Neural crest cell (in vitro differentiated cells): ENCODE data around the gene SIGMAR1. TPM values are rescaled to one million over a fixed set of nuclear protein-coding genes. Genes with fewer than 3 reads are reported as not detected.
A peak's percentile ranks its signal among the peaks of the same experiment; 100 is the strongest.

Source experiments
- DNase-seq: peaks from one replicate; pipeline ENCODE4 v3.0.0; 2021; ENCODE audit warnings: low read depth, mixed read lengths, low spot score
- H3K27ac Mint-ChIP-seq: one replicate; pipeline ENCODE4 v1.8.0; 2021; ENCODE audit warnings: mild to moderate bottlenecking, mixed read lengths; ENCODE audit not compliant: unreplicated experiment
- H3K27me3 Mint-ChIP-seq: 2 replicates; pipeline ENCODE4 v1.8.0; 2021; ENCODE audit warnings: low read depth, mild to moderate bottlenecking, mixed read lengths
- H3K36me3 Mint-ChIP-seq: 2 replicates; pipeline ENCODE4 v1.8.0; 2021; ENCODE audit warnings: low read depth, mild to moderate bottlenecking, mixed read lengths
- H3K4me1 Mint-ChIP-seq: 2 replicates; pipeline ENCODE4 v1.8.0; 2021; ENCODE audit warnings: mixed read lengths
- H3K4me3 Mint-ChIP-seq: one replicate; pipeline ENCODE4 v1.8.0; 2021; ENCODE audit warnings: mild to moderate bottlenecking, mixed read lengths
- H3K9me3 Mint-ChIP-seq: 2 replicates; pipeline ENCODE4 v1.8.0; 2021; ENCODE audit warnings: mixed read lengths
- total RNA-seq: library from RNA; stranded (reverse); gene quantifications from 2 replicates; pipeline ENCODE4 v1.2.1, GENCODE V29; 2021
- TF ChIP-seq, protein P1 (sequence below): fragments of 200-600 bp; sonication (generic); conservative IDR thresholded peaks from 2 replicates; pipeline ENCODE4 v1.5.0; 2021; ENCODE audit warnings: antibody characterized with exemption, mild to moderate bottlenecking

Gene SIGMAR1
- total RNA-seq, 1 donor from 2014 or later: 107 TPM

DNA sequence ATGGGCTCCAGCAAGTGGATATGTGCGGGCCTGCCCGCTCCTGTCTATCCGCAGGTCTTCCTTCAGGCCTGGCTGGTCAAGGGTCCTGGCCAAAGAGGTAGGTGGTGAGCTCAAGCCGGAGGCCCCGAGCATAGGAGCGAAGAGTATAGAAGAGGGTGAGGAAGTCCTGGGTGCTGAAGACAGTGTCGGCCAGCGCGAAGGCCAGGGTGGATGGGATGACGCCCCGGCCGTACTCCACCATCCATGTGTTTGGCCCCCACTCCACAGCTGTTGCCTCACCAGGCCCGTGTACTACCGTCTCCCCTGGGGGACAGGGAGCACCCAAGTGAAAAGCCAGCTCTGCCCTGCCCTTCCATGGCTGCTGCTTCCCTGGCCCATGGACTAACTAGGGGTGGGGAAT, 2.0 kb downstream of the SIGMAR1 start:
- H3K4me1 Mint-ChIP-seq: peaks cover 35% of the 10 kb centered on the region
- peak overlapping the region; percentile 73 for H3K4me3 Mint-ChIP-seq
- no peaks in the 10 kb centered on the region for H3K9me3 Mint-ChIP-seq
- DNase-seq: no peak
- H3K36me3 Mint-ChIP-seq: peaks cover 5% of the 10 kb centered on the region
- H3K27me3 Mint-ChIP-seq: peaks cover 25% of the 10 kb centered on the region
- H3K27ac Mint-ChIP-seq: no peak overlapping the region
- TF ChIP-seq, protein P1, sequence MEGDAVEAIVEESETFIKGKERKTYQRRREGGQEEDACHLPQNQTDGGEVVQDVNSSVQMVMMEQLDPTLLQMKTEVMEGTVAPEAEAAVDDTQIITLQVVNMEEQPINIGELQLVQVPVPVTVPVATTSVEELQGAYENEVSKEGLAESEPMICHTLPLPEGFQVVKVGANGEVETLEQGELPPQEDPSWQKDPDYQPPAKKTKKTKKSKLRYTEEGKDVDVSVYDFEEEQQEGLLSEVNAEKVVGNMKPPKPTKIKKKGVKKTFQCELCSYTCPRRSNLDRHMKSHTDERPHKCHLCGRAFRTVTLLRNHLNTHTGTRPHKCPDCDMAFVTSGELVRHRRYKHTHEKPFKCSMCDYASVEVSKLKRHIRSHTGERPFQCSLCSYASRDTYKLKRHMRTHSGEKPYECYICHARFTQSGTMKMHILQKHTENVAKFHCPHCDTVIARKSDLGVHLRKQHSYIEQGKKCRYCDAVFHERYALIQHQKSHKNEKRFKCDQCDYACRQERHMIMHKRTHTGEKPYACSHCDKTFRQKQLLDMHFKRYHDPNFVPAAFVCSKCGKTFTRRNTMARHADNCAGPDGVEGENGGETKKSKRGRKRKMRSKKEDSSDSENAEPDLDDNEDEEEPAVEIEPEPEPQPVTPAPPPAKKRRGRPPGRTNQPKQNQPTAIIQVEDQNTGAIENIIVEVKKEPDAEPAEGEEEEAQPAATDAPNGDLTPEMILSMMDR: no peak

DNA sequence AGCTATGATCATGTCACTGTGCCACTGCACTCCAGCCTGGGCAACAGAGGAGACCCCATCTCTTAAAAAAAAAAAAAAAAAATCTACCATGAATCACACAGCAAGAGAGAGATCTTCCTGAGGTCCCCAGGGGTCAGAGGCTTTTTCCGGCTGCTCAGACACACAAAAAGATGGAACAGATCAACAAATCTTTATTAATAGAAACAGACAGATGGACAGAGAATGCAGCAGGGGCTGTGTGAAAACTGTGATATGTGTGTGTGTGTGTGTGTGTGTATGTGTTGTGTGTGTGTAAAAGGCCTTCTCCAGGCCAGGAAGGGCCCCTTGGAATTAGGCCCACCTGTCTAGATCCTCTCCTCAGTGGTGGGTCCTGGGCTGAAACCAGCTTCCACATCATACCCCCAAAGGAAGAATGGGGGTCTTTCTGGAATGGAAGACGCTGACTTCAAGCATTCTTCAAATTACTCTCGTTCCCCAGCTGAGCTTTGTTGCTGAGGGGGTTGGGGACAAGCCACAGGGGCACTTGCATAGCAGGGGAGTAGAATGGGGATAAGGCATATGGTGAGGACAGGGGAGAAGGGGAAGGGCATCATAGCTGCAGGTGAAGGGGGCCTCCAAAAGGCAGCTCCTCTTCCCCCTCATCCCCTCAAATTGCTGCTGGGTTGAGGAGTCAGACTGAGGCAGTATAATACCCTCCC, 2.9 kb downstream of the SIGMAR1 start:
- Mint-ChIP-seq H3K9me3 (no peaks in the 10 kb centered on the region), H3K27ac (no peak overlapping the region), H3K36me3 (peaks cover 5% of the 10 kb centered on the region), H3K4me3 (peak overlapping the region; percentile 69), H3K27me3 (peaks cover 33% of the 10 kb centered on the region), H3K4me1 (peaks cover 35% of the 10 kb centered on the region)
- TF ChIP-seq, protein P1: no peak
- DNase-seq: no peak

DNA sequence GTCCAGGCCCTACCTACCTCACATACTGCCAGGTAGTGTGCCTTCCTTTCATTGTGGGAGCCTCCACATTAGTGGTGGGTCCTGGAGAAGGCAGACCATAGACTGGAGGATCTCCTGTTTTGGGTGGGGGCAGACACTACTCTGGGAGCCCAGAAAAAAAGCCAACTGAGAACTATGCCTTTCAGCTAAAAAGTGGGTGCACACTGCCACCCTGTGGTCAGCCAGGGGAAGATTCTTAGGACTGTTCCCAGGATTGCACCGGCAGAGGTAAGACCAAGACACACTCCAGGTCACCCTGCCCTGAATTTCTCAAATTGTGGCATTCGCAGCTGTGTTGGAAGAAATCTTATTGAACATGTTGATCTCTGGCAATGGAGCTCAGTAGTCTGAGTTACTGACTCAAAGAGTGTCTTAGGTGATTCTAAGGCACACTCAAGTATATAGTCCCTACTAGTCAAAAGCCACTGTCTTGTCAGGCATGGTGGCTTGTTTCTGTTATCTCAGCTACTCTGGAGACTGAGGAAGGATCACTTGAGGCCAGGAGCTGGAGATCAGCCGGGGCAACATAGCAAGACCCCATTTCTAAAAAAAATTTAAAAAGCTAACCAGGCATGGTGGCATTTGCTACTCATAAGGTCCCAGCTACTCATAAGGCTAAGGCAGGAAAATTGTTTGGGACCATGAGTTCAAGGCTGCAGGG, 3.6 kb downstream of the SIGMAR1 start:
- H3K4me3 Mint-ChIP-seq: peak overlapping the region; percentile 69
- TF ChIP-seq, protein P1: peak; percentile 90
- DNase-seq: peak; percentile 79
- no peak overlapping the region for H3K27ac Mint-ChIP-seq
- H3K27me3 Mint-ChIP-seq: peaks cover 40% of the 10 kb centered on the region
- H3K9me3 Mint-ChIP-seq: no peaks in the 10 kb centered on the region
- H3K4me1 Mint-ChIP-seq: peaks cover 40% of the 10 kb centered on the region
- peaks cover 5% of the 10 kb centered on the region for H3K36me3 Mint-ChIP-seq

DNA sequence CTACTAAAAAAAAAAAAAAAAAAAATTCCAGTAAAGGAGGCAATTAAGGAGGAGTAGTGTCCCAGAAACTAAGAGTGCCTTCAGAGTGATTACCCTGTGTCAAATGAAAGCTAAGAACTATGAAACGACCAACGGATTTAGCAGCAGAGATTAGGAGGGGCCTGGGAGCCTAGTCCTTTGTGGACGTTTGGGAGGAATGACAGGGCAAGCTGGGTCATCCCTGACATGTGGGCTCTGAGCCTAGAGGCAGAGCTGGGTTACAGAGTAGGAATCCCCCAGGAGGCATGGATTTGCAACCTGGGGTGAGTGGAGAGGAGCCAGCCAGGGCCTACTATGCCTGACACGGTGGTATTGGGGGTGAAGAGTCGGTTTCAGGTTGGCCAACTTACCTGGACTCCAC, 4.4 kb downstream of the SIGMAR1 start:
- no peaks in the 10 kb centered on the region for H3K9me3 Mint-ChIP-seq
- H3K27me3 Mint-ChIP-seq: peaks cover 46% of the 10 kb centered on the region
- TF ChIP-seq, protein P1: no peak
- no peak overlapping the region for H3K27ac Mint-ChIP-seq
- H3K4me3 Mint-ChIP-seq: peak overlapping the region; percentile 16
- peaks cover 41% of the 10 kb centered on the region for H3K4me1 Mint-ChIP-seq
- DNase-seq: no peak
- H3K36me3 Mint-ChIP-seq: peaks cover 5% of the 10 kb centered on the region

DNA sequence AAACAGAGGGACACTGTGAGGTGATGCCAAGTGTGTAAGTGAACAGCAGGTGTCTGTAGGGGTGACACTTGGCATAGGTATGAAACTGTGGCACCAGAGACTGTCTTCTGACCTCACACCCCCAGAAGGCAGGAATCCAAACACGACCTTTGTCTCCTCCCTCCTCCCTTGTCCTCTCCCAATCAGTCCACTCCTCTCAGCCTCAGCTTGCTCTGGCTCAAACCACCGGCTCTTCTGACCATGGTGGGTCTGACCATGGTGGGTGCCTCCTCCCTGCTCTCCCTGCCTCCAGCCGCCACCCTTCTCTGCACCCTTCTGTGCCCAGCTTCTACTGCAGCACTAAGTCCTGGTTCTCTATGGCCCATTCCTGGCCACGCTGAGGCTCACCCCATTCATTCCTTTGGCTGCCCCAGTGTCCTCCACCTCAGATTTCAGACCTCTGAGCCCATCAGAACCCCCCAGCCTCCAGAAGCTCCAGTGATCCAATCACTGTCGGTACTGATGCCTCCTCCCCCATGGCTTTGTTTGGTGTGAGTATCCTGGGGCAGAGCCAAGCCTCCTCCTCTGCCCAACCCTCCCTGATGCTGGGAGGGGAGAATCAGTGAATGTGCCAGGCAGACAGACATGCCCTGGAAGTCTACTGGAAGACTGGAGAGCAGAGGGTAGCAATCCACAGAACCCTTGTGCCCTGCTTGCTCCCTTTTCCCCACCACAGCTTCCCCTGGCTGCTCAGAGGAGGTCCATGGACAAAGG, 7.0 kb downstream of the SIGMAR1 start:
- no peak overlapping the region for H3K27ac Mint-ChIP-seq
- H3K4me3 Mint-ChIP-seq: peak overlapping the region; percentile 1

More for the DNA sequence above, 7.0 kb downstream of the SIGMAR1 start:
- H3K27me3 Mint-ChIP-seq: peaks cover 72% of the 10 kb centered on the region
- no peaks in the 10 kb centered on the region for H3K9me3 Mint-ChIP-seq
- no peaks in the 10 kb centered on the region for H3K36me3 Mint-ChIP-seq
- no peak for DNase-seq
- peaks cover 30% of the 10 kb centered on the region for H3K4me1 Mint-ChIP-seq
- TF ChIP-seq, protein P1: no peak
